ENCODE data around the gene GPD1. TPM values are rescaled to one million over a fixed set of nuclear protein-coding genes. Genes with fewer than 3 reads are reported as not detected.

The GPD1 gene
- total RNA-seq, 1 experiment from 2014 or later, result 0.07 TPM

- DNase-seq (ENCODE audit: extremely low read depth, low read depth), result no peak
These were observed 4.4 kb upstream of the GPD1 start for GRCh38 chr12:50099302-50100008.

GRCh38 chr12:50100561-50100960, 3.2 kb upstream of the GPD1 start:
- no peak for DNase-seq (ENCODE audit: extremely low read depth, low read depth)

GRCh38 chr12:50101663-50102062, 2.1 kb upstream of the GPD1 start:
- peak; percentile 40 for DNase-seq (ENCODE audit: extremely low read depth, low read depth)

- no peak for DNase-seq (ENCODE audit: extremely low read depth, low read depth)
These were observed 1.7 kb upstream of the GPD1 start for GRCh38 chr12:50102131-50102531.

- no peak for DNase-seq (ENCODE audit: extremely low read depth, low read depth)
These were observed 1.0 kb upstream of the GPD1 start for GRCh38 chr12:50102646-50103309.

- DNase-seq (ENCODE audit: extremely low read depth, low read depth), result no peak
These were observed 457 bp upstream of the GPD1 start for GRCh38 chr12:50103351-50103750.

- no peak for DNase-seq (ENCODE audit: extremely low read depth, low read depth)
These were observed 884 bp downstream of the GPD1 start for GRCh38 chr12:50104417-50105366.

- DNase-seq (ENCODE audit: extremely low read depth, low read depth), result no peak
These were observed 2.2 kb downstream of the GPD1 start for GRCh38 chr12:50105913-50106450.

- no peak for DNase-seq (ENCODE audit: extremely low read depth, low read depth)
These were observed 3.1 kb downstream of the GPD1 start for GRCh38 chr12:50106907-50107306.

GRCh38 chr12:50107416-50108268, 3.8 kb downstream of the GPD1 start:
- no peak for DNase-seq (ENCODE audit: extremely low read depth, low read depth)

GRCh38 chr12:50109319-50109718, 5.5 kb downstream of the GPD1 start:
- no peak for DNase-seq (ENCODE audit: extremely low read depth, low read depth)

GRCh38 chr12:50110127-50110761, 6.4 kb downstream of the GPD1 start:
- no peak for DNase-seq (ENCODE audit: extremely low read depth, low read depth)

GRCh38 chr12:50110762-50111351, 7.0 kb downstream of the GPD1 start:
- peak; percentile 55 for DNase-seq (ENCODE audit: extremely low read depth, low read depth)

GRCh38 chr12:50111395-50111692, 7.5 kb downstream of the GPD1 start:
- DNase-seq (ENCODE audit: extremely low read depth, low read depth), result no peak

GRCh38 chr12:50111693-50112455, 8.1 kb downstream of the GPD1 start, which contains the start of gene COX14:
Gene COX14, plus strand, starts transcription at chr12:50112236. Its CDS starts 7,808 bp downstream, at chr12:50120044.
- peak; percentile 99 for DNase-seq (ENCODE audit: extremely low read depth, low read depth)

- DNase-seq (ENCODE audit: extremely low read depth, low read depth), result peak; percentile 17
These were observed 8.8 kb downstream of the GPD1 start for GRCh38 chr12:50112456-50113218.

GRCh38 chr12:50117057-50117622, 13.3 kb downstream of the GPD1 start:
- no peak for DNase-seq (ENCODE audit: extremely low read depth, low read depth)

All from NCI-H460 (cell line).